Measurements from ENCODE around the gene MTG1.
A peak's percentile ranks its signal among the peaks of the same experiment; 100 is the strongest.
"Not testable (repeated sequence)": the region's sequence is repeated elsewhere in the genome, so short reads cannot be mapped to it uniquely, and the experiment has no call there.

Gene MTG1

GRCh38 chr10:133359554-133359971, 34.4 kb upstream of the MTG1 start:
- DNase-seq = peak; percentile 50

GRCh38 chr10:133359972-133360610, 33.9 kb upstream of the MTG1 start:
- DNase-seq = no peak

- DNase-seq = no peak
Measured at GRCh38 chr10:133361227-133361626, 32.7 kb upstream of the MTG1 start.

GRCh38 chr10:133361773-133362441, 32.0 kb upstream of the MTG1 start:
- no peak for DNase-seq

- no peak for DNase-seq
Measured at GRCh38 chr10:133362846-133363245, 31.1 kb upstream of the MTG1 start.

- peak; percentile 65 for DNase-seq
Measured at GRCh38 chr10:133364645-133365431, 29.1 kb upstream of the MTG1 start.

GRCh38 chr10:133365461-133366129, 28.4 kb upstream of the MTG1 start:
- DNase-seq = no peak

GRCh38 chr10:133366130-133366478, 27.9 kb upstream of the MTG1 start:
- no peak for DNase-seq

GRCh38 chr10:133366751-133367150, 27.2 kb upstream of the MTG1 start:
- no peak for DNase-seq

GRCh38 chr10:133367461-133367860, 26.5 kb upstream of the MTG1 start:
- not testable (repeated sequence) for DNase-seq

- no peak for DNase-seq
Measured at GRCh38 chr10:133368153-133368552, 25.8 kb upstream of the MTG1 start.

GRCh38 chr10:133370030-133370786, 23.7 kb upstream of the MTG1 start:
- no peak for DNase-seq

- no peak for DNase-seq
Measured at GRCh38 chr10:133372507-133372906, 21.4 kb upstream of the MTG1 start.

- DNase-seq = peak; percentile 46
Measured at GRCh38 chr10:133373174-133374090, 20.5 kb upstream of the MTG1 start, which contains the start of gene ECHS1. Gene ECHS1, minus strand, starts transcription at chr10:133373354. Its CDS starts 21 bp downstream, at chr10:133373333.

- DNase-seq = no peak
Measured at GRCh38 chr10:133375357-133376115, 18.4 kb upstream of the MTG1 start.

- not testable (repeated sequence) for DNase-seq
Measured at GRCh38 chr10:133376183-133376582, 17.8 kb upstream of the MTG1 start.

GRCh38 chr10:133377025-133377817, 16.7 kb upstream of the MTG1 start:
- no peak for DNase-seq

- DNase-seq = no peak
Measured at GRCh38 chr10:133377818-133378250, 16.1 kb upstream of the MTG1 start.

GRCh38 chr10:133378251-133379096, 15.5 kb upstream of the MTG1 start:
- DNase-seq = peak; percentile 8
